Omental fat pad (tissue), 4 donors: ENCODE results near the gene TOR4A. TPM values are rescaled to one million over a fixed set of nuclear protein-coding genes. Genes with fewer than 3 reads are reported as not detected.

Source experiments
- ATAC-seq: fragments of 150-250 bp; one replicate; pipeline ENCODE4 v1.9.1; 2016; ENCODE audit warnings: mild to moderate bottlenecking, moderate library complexity; ENCODE audit not compliant: low FRiP score
- DNase-seq: peaks from one replicate; pipeline ENCODE4 v3.0.0-alpha.2; 2019; ENCODE audit warnings: low spot score
- CTCF ChIP-seq, 3 donors: fragments of 450-650 bp; IDR thresholded peaks; one replicate each; pipeline ENCODE4 v1.5.1; 2016 to 2017; ENCODE audit warnings: antibody characterized with exemption in 3 of 3, mild to moderate bottlenecking in 3 of 3, moderate library complexity in 2 of 3
- total RNA-seq, 4 donors: library from RNA; depleted of rRNA; stranded (reverse); fragments of >200 nt; gene quantifications; one replicate each; pipeline ENCODE4 v1.1.0, GENCODE V29; 2016

TOR4A gene
- total RNA-seq, 4 donors from 2014 or later = 9.8 to 17.7 (median 11.6) TPM

GRCh38 chr9:137267933-137268355 lies 9.6 kb upstream of the TOR4A start:
- no peak for ATAC-seq
- DNase-seq = no peak
- no peak for TF ChIP-seq CTCF (IDR thresholded peaks at IDR 0.05)

GRCh38 chr9:137268538-137269201 lies 8.9 kb upstream of the TOR4A start:
- no peak for TF ChIP-seq CTCF (IDR thresholded peaks at IDR 0.05)
- ATAC-seq = no peak
- DNase-seq = no peak

- TF ChIP-seq CTCF (IDR thresholded peaks at IDR 0.05) = no peak
- DNase-seq (no peak), ATAC-seq (no peak)
Observed at GRCh38 chr9:137269231-137269772, 8.2 kb upstream of the TOR4A start.

GRCh38 chr9:137270929-137271695 lies 6.4 kb upstream of the TOR4A start:
- ATAC-seq (no peak), DNase-seq (no peak)
- TF ChIP-seq CTCF (IDR thresholded peaks at IDR 0.05) = no peak

- ATAC-seq (no peak), DNase-seq (no peak)
- TF ChIP-seq CTCF (IDR thresholded peaks at IDR 0.05) = no peak
Observed at GRCh38 chr9:137271696-137272076, 5.8 kb upstream of the TOR4A start.

GRCh38 chr9:137272241-137273094 lies 5.1 kb upstream of the TOR4A start:
- DNase-seq (no peak), ATAC-seq (peak; percentile 8)
- no peak for TF ChIP-seq CTCF (IDR thresholded peaks at IDR 0.05)
